Measurements from ENCODE around the gene SPEM2. TPM values are rescaled to one million over a fixed set of nuclear protein-coding genes. Genes with fewer than 3 reads are reported as not detected.

SPEM2 gene
- total RNA-seq, 1 donor from 2014 or later = not detected

GRCh38 chr17:7383371-7383741, 42.1 kb upstream of the SPEM2 start:
- no peak for DNase-seq

GRCh38 chr17:7383742-7384488, 41.5 kb upstream of the SPEM2 start:
- no peak for TF ChIP-seq CTCF (IDR thresholded peaks at IDR 0.05; ENCODE audit: partially characterized antibody, unreplicated experiment)
- peaks cover 25% of the 10 kb centered on the region for H3K9me3 Mint-ChIP-seq (ENCODE audit: unreplicated experiment)
- H3K4me1 Mint-ChIP-seq (ENCODE audit: low read depth, unreplicated experiment) = peaks cover 3% of the 10 kb centered on the region
- DNase-seq = peak; percentile 82
- peaks cover 7% of the 10 kb centered on the region for H3K36me3 Mint-ChIP-seq (ENCODE audit: unreplicated experiment)
- no peak overlapping the region for H3K4me3 Mint-ChIP-seq (ENCODE audit: unreplicated experiment)
- no peak overlapping the region for H3K27ac Mint-ChIP-seq (ENCODE audit: unreplicated experiment)
- peaks cover 27% of the 10 kb centered on the region for H3K27me3 Mint-ChIP-seq (ENCODE audit: unreplicated experiment)

More at GRCh38 chr17:7383371-7383741, 42.1 kb upstream of the SPEM2 start:
- no peak overlapping the region for H3K4me3 Mint-ChIP-seq (ENCODE audit: unreplicated experiment)
- TF ChIP-seq CTCF (IDR thresholded peaks at IDR 0.05; ENCODE audit: partially characterized antibody, unreplicated experiment) = no peak
- peaks cover 27% of the 10 kb centered on the region for H3K27me3 Mint-ChIP-seq (ENCODE audit: unreplicated experiment)
- H3K4me1 Mint-ChIP-seq (ENCODE audit: low read depth, unreplicated experiment) = peaks cover 3% of the 10 kb centered on the region
- peaks cover 27% of the 10 kb centered on the region for H3K9me3 Mint-ChIP-seq (ENCODE audit: unreplicated experiment)
- H3K27ac Mint-ChIP-seq (ENCODE audit: unreplicated experiment) = no peak overlapping the region
- peaks cover 8% of the 10 kb centered on the region for H3K36me3 Mint-ChIP-seq (ENCODE audit: unreplicated experiment)

GRCh38 chr17:7384489-7385081, 40.8 kb upstream of the SPEM2 start:
- peaks cover 24% of the 10 kb centered on the region for H3K27me3 Mint-ChIP-seq (ENCODE audit: unreplicated experiment)
- no peak overlapping the region for H3K27ac Mint-ChIP-seq (ENCODE audit: unreplicated experiment)
- peak overlapping the region; percentile 48 for H3K4me3 Mint-ChIP-seq (ENCODE audit: unreplicated experiment)
- no peak for TF ChIP-seq CTCF (IDR thresholded peaks at IDR 0.05; ENCODE audit: partially characterized antibody, unreplicated experiment)
- no peak for DNase-seq
- H3K9me3 Mint-ChIP-seq (ENCODE audit: unreplicated experiment) = peaks cover 20% of the 10 kb centered on the region
- H3K36me3 Mint-ChIP-seq (ENCODE audit: unreplicated experiment) = peaks cover 6% of the 10 kb centered on the region
- H3K4me1 Mint-ChIP-seq (ENCODE audit: low read depth, unreplicated experiment) = peaks cover 3% of the 10 kb centered on the region

- Mint-ChIP-seq H3K36me3 (ENCODE audit: unreplicated experiment) (peaks cover 6% of the 10 kb centered on the region), H3K9me3 (ENCODE audit: unreplicated experiment) (peaks cover 9% of the 10 kb centered on the region), H3K4me1 (ENCODE audit: low read depth, unreplicated experiment) (peaks cover 5% of the 10 kb centered on the region), H3K4me3 (ENCODE audit: unreplicated experiment) (no peak overlapping the region), H3K27me3 (ENCODE audit: unreplicated experiment) (peaks cover 13% of the 10 kb centered on the region), H3K27ac (ENCODE audit: unreplicated experiment) (no peak overlapping the region)
- TF ChIP-seq CTCF (IDR thresholded peaks at IDR 0.05; ENCODE audit: partially characterized antibody, unreplicated experiment) = no peak
- DNase-seq = no peak
Measured at GRCh38 chr17:7388856-7389255, 36.6 kb upstream of the SPEM2 start.
